NCI-H82 (cell line): Measurements from ENCODE around the gene MRM2.

ENCODE experiments used
- DNase-seq: peaks from one replicate; lab custom pipeline; 2025; lab: John Stamatoyannopoulos, UW

MRM2 gene

DNA sequence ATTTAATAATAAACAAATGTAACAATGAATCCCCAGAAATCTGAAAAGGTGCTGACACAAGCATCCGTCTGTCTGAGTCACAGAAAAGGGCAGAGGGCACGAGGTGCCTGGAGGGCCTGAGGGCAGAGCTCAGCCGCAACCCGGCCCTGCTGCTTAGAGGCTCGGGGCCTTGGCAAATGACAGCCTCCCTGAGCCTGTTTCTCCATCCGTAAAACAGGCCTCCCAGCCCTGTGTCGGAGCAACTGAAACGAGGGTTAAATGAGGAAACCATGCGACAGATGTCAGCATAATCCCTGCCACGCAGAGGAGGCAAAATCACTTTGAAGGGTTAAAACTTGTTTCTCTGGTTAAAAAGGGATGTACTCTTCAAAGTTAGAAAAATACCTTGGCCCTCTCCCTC, 24.9 kb upstream of the MRM2 start:
- DNase-seq, result peak; percentile 95

DNA sequence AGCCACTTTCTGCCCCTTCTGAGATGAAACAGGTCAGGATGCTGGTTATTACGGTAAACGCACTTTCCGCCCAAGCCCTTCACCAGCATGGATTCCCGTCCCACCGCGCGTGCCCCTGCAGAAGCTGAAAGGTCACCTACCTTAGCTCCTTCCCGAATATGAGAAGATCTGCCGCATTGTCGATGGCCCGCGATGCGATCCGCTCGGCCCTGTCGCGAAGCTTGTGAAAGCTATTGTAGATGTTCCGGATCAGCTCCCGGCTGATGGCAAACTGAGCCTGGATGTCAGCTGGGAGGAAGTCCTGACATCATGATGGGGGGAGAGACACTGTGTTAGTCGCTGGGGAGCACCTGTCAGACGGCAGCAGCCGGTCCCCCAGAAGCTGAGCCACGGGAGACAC, 22.2 kb upstream of the MRM2 start:
- DNase-seq, result no peak

DNA sequence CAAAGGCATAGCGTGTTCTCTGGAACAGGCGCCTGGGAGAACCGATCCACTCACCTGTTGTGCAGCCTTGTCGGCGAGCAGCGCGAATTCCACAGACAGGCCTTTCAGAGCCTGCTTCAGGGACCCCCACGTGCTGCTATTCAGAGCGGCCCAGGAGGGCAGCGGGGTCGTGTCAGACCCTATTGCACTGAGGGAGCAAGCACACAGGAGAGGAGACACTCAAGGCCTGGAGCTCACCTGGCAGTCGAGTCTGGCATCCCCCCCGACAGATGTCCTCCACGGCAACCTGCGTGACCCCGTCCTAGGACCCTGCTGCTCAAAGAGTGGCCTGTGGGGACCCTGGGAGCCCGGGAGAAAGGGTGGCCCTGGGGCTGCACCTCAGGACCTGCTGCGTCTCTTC, 21.2 kb upstream of the MRM2 start:
- DNase-seq, result no peak

GRCh38 chr7:2261611-2262010, 19.6 kb upstream of the MRM2 start:
- no peak for DNase-seq

GRCh38 chr7:2260820-2261219, 18.8 kb upstream of the MRM2 start:
- DNase-seq, result no peak

DNA sequence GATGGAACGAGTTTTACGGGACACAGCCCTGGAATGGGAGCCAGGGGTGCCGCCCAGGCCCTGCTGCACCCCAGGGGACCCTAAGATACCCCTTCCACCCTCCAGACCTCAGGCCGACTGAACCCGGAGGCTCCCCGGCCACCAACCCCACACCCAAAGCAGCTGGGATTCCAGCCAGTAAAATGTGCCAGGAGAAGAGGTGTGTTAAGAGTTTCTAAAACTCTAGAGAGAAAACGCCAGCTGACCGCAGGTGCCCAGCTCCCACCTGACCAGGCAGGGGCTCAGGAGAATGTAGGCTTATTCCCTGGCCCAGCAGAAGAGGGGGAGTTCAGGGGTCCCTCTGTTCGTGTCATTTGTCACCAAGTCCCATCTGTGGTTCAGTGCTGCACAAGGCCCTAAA, 17.5 kb upstream of the MRM2 start:
- no peak for DNase-seq

DNA sequence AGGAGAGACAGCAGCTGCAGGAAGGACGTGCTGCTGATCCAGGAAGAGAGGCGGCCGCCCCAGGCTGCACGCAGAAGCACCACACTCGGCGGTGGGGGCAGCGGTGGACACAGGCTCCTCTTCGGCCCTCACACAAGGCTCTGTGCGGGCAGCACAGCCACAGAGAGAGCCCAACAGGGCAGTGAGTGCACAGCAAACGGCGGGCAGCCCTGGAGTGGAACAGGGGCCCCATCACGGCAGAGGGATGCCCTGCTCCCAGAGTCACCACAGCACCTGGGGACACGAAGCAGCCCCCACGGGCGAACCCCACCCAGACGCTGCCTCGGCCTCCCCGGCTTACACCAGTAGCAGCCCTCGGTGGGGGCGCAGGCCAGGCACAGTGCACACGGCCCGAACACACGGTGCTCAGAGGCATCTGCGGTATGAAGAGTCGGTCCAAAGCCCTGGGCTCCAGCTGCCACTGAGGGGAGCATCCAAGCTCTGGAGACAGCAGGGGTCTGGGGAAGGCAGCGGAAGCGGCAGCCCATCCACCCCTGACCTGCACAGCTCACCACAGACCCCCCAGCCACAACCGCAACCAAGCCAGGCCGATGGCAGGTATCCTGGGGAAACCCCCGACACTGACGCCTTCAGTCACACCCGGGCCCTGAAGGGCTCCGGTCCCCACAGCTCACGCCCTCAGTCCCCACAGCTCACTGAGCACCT, 16.8 kb upstream of the MRM2 start:
- no peak for DNase-seq

- no peak for DNase-seq
Observed at GRCh38 chr7:2257651-2258050, 15.6 kb upstream of the MRM2 start.

GRCh38 chr7:2257046-2257551, 15.1 kb upstream of the MRM2 start:
- DNase-seq, result no peak

DNA sequence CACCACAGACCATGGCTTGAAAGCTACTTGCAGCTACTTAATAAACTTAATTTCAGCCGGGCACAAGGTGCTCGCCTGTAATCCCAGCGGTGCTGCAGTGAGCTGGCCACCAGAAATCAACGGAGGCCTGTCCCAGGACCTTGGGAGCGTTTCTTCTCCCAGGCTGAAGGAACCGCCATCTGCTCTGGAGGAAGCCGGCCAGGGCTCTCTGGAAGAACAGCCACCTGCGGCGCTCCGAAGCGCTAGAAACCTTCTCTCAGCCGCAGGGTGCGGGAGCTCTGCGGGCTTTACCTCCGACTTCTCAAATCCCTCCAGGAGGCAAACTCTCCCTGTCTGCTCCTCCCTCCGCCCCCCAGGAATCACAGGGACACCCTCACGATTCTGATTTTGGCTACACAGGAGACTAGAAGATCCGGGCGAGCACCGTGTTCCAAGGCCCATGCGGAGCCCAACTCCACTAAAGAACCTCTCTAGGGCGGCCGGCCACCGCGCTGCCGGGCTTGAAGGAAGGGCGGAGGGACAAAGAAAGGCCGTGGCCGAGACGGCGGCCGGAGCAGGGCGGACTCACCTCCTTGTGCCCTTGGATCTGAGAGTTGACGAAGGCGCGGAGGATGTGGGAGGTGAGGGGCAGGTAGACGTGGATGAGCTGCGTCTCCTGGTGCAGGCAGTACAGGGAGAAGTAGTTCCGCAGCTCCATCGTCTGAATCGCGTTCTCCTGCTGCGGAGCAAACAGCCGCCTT, 14.5 kb upstream of the MRM2 start:
- no peak for DNase-seq

- DNase-seq, result no peak
Observed at GRCh38 chr7:2255145-2256139, 13.4 kb upstream of the MRM2 start.

DNA sequence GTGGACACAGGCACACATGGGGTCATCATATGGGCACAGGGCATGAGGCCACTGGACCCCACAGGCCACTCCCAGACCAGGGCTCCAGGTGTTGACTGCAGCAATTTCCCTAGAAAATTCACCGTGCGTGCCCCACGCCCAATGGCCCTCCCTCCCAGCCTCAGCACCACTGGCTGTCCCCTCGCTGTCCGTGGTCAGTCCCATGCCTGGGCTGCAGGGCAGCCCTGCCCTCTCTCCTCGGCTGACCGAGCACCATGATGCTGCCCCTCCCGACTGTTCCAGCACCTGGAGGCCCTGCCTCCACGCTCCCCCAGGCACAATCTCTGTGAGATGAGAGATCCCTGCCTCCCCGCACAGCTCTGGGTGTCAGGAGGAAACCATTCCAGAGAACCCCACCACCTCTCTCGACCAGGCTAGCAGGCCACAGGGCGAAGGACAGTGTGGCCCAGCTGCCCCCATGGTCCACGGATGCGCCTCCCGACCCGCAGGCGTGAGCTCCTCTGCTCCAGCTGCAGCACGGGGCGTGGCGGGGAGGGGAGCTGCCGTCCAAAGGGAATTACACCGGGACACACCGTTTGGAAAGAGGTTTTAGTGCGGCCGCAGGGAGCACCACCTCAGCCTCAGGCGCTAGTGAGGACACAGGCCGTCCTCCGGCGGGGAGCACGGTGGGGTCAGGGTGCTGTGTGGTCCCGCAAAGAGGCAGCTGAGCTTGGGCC, 12.6 kb upstream of the MRM2 start:
- no peak for DNase-seq

DNA sequence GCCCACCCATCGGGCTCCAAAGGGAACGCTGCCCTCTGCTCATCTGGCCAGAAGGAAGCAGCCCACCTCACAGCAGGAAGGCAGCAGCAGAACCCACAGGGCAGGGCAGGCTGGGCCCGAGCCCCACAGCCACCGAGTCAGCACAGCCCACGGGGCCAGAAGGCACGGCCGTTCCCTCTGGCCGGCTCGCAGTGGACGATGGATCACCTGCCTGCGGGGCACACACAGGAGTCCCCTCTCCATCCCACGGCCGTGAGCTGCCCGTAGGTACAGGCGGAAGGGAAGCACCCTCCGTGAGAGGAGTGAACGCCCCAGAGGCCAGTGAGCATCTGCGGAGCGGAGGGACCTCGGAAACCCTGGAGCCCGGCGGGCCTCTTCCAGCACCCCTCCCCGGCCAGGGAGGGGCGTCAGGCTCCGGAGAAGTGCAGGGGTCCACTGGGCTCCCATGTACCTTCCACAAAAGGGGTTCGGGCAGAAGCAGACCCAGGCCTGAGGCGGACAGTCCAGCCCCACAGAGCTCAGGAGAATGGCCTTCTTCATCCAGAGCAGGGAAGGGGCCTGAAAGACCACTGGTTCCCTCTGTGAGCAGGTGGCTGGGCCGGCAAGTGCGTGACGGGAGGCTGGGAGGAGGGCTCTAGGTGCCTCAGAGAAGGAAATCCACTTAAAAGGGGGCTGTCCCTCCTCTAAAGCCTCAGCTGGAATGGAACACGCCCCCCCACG, 11.7 kb upstream of the MRM2 start:
- peak; percentile 86 for DNase-seq

DNA sequence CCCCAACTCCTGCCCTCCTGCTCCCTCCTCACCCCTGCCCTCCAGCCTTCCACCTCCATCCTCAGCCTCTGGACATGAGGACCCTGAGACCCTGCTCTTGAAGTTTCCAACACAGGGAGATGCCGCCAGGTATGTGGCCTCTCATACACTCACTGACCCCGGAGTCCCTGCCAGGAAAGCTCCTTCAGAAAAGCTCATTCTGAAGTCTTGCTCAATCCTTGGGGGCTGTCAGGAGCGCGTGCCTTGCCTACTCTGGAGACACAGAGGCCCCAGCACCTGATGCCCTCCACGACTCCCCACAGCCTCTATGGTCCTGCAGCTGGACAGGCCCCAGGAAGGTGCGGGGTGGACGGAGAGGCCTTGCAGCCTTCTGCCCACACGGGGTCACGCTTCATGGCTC, 11.0 kb upstream of the MRM2 start:
- DNase-seq, result no peak

DNA sequence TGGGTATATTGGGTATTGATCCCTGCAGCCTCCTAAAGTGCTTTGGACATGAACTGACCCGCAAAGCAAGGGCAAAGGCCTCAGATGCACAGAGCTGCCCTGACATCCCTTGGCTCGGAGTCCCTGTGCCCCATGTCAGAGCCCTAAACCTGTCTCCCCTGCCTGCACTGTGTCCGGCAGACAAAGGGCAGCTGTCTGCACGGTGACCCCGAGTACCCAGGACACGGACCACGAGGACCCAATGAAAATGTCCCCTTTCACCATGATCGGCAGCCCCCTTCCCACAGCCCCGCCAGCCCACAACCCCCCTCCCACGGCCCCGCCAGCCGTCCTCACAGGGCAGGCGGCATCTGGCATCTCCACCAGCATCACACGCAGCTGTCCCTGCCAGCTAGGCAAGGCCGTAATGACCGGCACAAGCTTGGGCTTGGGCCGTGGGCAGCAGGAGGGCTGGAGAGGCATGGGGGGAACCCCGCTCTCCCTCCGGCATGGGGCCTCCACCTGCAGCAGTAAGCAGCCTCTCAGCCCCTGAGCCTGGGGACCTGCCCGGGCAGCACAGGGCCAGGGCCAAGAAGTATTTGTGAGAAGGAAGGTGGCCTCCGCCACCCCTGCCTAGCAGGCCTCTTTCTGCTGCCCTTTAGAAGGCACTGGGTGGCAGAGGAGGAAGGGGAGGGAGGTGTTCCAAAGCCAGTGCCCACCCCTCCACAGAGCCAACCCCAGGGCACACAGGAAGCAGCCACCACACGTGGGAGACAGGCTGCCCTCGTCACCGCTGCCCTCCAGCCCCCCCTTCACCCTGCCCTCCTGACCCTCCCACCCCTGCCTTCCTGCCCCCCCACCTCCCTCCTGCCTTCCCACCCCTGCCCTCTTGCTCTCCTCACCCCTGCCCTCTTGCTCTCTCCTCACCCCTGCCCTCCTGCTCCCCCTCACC, 10.1 kb upstream of the MRM2 start:
- DNase-seq, result no peak

GRCh38 chr7:2251381-2251780, 9.4 kb upstream of the MRM2 start:
- no peak for DNase-seq

DNA sequence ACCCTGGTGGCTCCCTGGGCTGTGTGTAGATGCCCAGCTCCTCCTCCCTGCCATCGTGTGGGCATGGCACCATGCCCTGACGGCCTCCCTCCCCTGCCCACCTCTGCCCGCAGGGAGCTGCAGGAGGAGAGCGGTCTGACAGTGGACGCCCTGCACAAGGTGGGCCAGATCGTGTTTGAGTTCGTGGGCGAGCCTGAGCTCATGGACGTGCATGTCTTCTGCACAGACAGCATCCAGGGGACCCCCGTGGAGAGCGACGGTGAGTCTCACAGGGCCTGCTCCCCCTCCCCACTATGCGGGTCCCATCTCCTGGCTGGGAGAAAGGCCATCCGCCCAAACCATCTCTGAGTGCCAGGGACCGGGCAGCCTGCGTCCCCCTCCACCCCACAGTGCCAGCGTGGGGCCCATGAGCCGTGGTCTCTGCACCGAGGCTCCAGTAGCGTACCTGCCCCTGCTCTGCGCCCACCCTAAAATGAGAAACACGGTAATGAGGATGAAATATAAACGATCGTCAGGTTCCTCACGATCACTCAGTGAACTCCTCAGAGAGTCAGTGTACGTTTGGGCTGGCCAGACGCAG, 7.8 kb upstream of the MRM2 start:
- DNase-seq, result no peak

DNA sequence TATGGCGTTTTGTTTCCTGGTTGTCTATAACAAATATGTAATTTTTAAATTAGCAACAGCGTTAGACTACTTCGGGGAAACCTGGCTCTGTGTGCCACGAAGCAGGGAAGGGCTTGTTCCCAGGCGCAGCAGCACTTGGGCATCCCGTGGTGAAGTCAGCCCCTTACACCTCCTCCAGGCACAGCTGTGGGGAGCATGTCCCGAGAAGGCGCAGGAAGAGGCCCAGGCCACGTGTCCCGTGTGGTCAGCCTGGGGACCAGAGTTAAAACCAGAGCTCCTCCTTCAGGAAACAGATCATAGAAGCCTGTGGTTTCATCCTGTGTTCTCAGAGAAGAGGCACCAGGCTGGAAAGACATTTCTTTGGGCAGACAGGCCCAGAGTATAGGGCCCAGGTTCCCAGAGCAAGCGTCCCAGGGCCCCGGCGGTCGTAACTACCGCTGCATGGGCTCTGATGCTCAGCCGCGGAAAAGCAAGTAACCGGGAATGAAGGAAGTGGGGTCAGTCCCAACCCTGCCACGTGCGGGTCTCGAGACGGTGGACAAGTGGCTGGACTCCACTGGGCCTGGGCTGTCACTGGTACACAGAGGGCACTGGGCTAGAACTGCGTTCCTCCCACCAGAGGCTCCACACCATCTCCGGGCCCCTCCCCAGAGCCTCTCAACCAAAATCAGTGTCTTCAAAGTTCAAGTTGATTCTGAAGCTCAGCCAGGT, 7.1 kb upstream of the MRM2 start:
- DNase-seq, result no peak
